ENCODE results near the gene BCL2L1. TPM values are rescaled to one million over a fixed set of nuclear protein-coding genes. Genes with fewer than 3 reads are reported as not detected.
"Not testable (repeated sequence)": the region's sequence is repeated elsewhere in the genome, so short reads cannot be mapped to it uniquely, and the experiment has no call there.

The BCL2L1 gene
- total RNA-seq, 2 donors from 2014 or later: 140 to 325 TPM

DNA sequence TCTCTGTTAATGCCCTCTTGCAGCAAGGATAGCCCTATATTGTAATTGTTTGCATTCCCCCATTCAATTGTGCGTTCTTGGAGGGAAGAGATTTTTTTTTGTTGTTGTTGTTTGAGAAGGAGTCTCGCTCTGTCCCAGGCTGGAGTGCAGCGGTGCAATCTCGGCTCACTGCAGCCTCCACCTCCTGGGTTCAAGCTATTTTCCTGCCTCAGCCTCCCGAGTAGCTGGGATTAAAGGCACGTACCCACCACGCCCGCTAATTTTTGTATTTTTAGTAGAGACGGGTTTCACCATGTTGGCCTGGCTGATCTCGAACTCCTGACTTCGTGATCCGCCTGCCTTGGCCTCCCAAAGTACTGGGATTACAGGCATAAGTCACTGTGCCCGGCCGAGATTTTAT is 24.4 kb upstream of the BCL2L1 start:
- H3K36me3 Mint-ChIP-seq; ATAC-seq; H3K9me3 Mint-ChIP-seq; H3K4me3 Mint-ChIP-seq; DNase-seq (ENCODE audit: low spot score); H3K4me1 Mint-ChIP-seq (ENCODE audit: low read depth in 2 of 2); H3K27ac Mint-ChIP-seq; H3K27me3 Mint-ChIP-seq: not testable (repeated sequence)

DNA sequence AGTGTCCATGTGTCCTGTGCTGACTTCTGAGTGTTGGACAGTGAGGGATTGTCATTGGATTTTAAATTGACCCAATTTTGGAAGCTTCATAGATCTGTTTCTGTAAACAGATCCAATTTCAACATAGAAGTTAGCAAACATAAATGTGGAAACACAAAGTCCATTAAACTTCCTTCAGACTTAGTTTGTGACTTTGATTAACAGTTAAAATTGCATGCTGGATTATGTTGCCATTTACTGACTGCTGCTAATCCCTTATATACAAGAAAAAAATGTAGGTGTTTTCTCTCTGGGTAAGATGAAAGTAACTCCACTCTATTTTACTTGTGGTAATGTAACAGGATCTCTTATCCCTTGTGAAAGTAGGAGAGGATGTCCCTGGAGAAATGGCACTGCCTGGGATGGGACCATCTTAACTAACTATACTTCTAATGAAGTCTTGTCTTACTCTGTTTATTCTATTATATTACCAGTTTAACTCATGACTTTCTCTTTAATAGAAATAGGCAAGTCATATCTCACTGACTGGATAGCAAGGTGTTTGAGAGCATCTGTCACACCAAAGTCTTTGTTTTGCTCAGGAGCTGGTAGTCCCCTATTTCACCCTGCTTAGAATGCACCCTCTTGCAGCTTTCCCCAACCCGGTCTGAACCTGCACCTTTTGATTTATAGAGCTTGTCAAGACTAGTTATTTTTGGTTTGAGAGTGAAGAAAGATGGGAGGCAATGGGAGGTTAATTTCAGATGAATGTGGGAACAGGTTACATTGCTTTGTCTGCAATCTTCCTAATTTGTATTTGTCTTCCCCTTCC is 23.6 kb upstream of the BCL2L1 start:
- ATAC-seq: no peak
- H3K27ac Mint-ChIP-seq: no peak overlapping the region
- no peaks in the 10 kb centered on the region for H3K27me3 Mint-ChIP-seq
- no peaks in the 10 kb centered on the region for H3K36me3 Mint-ChIP-seq
- H3K4me1 Mint-ChIP-seq (ENCODE audit: low read depth in 2 of 2): no peaks in the 10 kb centered on the region
- H3K4me3 Mint-ChIP-seq: no peak overlapping the region
- no peaks in the 10 kb centered on the region for H3K9me3 Mint-ChIP-seq
- no peak for DNase-seq (ENCODE audit: low spot score)

DNA sequence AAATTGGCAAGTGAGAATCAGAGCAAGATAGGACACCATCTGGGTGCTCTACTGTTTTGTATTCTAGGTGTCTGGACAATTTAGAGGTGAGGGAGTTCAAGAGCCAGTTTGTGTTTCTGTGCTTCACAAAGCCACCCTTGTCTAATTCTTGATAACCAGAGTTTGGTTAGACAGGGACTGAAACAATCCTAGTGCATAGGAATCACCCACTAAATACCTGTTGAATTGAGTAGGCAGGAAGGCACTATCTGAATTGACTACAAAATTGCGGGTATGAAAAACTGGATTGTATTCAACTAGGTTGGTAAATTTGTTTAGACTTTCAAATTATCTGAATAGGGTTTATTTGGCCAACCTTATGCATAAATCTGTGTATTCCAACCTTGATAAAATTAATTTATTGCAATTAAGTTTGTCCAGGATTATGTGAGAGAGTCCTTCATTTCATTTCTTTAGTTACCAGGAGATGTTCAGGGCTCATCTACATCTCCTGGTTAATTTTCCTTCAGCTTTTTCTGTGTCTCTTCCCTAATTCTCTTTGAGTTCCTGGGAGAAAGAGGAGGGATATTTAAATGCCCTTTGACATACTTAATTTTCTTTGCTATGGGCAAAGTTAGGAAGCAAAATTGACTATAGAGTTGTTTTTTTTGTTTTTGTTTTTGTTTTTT is 18.1 kb upstream of the BCL2L1 start:
- Mint-ChIP-seq H3K4me3 (no peak overlapping the region), H3K36me3 (no peaks in the 10 kb centered on the region), H3K27me3 (no peaks in the 10 kb centered on the region), H3K4me1 (ENCODE audit: low read depth in 2 of 2) (no peaks in the 10 kb centered on the region), H3K27ac (no peak overlapping the region), H3K9me3 (no peaks in the 10 kb centered on the region)
- no peak for ATAC-seq
- no peak for DNase-seq (ENCODE audit: low spot score)

DNA sequence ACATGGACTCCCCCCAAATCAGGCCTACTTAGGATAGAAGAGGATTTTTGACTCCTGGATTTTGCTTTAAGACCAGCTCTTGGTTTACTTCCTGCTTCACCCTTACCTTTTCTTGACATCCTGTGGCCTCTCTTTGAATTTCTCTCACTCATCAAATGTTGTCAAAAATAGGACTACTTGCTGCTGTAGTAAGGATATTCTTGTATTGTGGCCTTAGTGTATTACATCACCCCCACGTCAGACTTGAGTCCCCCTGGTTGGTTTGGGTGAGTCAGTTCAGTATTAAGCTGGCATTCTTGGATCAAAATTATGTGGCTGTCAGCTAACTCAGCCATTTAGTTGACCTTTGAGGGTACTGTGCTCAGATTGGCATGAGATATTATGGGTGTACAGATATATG is 17.5 kb upstream of the BCL2L1 start:
- H3K4me3 Mint-ChIP-seq: no peak overlapping the region

DNA sequence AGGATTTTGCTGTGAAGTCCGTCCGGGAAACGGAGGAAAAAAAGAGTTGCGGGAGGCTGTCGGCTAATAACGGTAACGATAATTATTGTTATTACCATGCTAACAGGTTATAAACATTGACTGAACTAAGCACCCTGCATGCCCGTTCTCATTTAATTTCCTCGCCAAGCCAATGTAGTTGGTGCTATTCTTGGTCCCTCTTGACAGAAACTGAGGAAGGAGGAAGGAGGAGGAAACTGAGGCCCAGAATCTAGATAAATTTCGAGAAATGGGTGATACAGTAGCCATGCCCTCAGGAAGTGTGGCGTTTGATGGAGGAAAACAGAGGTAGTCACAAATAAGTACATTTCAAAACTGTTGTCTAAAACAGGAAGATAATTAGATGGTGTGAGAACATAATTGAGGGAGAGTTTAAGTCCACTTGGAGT is 16.9 kb upstream of the BCL2L1 start:
- Mint-ChIP-seq H3K9me3 (no peaks in the 10 kb centered on the region), H3K4me3 (no peak overlapping the region), H3K27ac (no peak overlapping the region), H3K4me1 (ENCODE audit: low read depth in 2 of 2) (no peaks in the 10 kb centered on the region), H3K36me3 (no peaks in the 10 kb centered on the region), H3K27me3 (no peaks in the 10 kb centered on the region)
- DNase-seq (ENCODE audit: low spot score): no peak
- ATAC-seq: no peak

More for the DNA sequence above, 17.5 kb upstream of the BCL2L1 start:
- DNase-seq (ENCODE audit: low spot score) (no peak), ATAC-seq (peak in 1 of 2 donors; percentile 60)
- Mint-ChIP-seq H3K36me3 (no peaks in the 10 kb centered on the region), H3K4me1 (ENCODE audit: low read depth in 2 of 2) (no peaks in the 10 kb centered on the region), H3K27ac (no peak overlapping the region), H3K27me3 (no peaks in the 10 kb centered on the region), H3K9me3 (no peaks in the 10 kb centered on the region)

DNA sequence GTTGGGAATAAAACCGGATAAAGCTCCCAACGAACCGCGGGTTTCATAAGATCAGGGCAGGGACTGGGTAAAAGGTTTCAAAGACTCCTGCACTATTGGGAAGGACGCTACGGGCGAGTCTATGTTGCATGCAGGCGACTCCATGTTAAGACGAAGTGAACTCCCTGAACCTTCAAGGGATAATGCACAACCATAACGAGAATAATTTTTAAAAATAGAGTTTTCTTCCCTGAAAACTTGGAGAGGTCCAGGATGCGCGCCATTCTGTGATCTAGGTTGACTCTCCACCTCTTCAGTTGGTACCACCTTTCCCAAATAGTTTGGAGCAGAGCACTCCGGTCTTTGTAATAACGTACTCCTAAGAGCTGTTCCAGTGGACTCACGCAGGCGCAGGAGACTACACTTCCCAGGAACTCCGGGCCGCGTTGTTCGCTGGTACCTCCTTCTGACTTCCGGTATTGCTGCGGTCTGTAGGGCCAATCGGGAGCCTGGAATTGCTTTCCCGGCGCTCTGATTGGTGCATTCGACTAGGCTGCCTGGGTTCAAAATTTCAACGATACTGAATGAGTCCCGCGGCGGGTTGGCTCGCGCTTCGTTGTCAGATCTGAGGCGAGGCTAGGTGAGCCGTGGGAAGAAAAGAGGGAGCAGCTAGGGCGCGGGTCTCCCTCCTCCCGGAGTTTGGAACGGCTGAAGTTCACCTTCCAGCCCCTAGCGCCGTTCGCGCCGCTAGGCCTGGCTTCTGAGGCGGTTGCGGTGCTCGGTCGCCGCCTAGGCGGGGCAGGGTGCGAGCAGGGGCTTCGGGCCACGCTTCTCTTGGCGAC is 16.3 kb upstream of the BCL2L1 start, which contains the start of gene TPX2:
Gene TPX2 (plus strand): TSS at position 562 of the 821 bp plus-strand sequence. CDS start 18,187 bp downstream, outside the sequence.
- Mint-ChIP-seq H3K27ac (no peak within 1 kb of the TSS), H3K36me3 (no peaks in the 10 kb centered on the region), H3K27me3 (no peaks in the 10 kb centered on the region), H3K4me1 (ENCODE audit: low read depth in 2 of 2) (no peaks in the 10 kb centered on the region), H3K4me3 (no peak within 1 kb of the TSS), H3K9me3 (no peaks in the 10 kb centered on the region)
- ATAC-seq (peak; percentile 98 to 100), DNase-seq (ENCODE audit: low spot score) (peak; percentile 91)

DNA sequence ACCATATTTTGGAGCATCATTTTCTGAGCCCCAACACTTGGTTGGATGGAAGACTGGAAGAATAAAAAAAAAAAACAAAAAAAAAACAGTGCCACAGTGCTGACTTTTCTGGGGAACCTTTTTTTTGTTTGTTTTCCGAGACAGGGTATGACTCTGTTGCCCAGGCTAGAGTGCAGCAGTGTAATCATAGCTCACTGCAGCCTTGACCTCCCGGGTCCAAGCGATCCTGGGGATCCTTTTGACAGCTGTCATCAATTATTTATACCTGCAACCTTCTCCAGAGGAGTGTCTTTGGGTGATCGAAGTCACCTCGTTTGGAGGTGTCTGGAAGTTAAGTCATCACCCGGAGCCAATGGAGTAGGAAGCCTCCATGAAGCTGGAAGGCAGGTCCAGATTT is 8.7 kb upstream of the BCL2L1 start:
- no peak for DNase-seq (ENCODE audit: low spot score)
- Mint-ChIP-seq H3K4me1 (ENCODE audit: low read depth in 2 of 2) (no peaks in the 10 kb centered on the region), H3K9me3 (no peaks in the 10 kb centered on the region), H3K36me3 (no peaks in the 10 kb centered on the region), H3K27ac (no peak overlapping the region), H3K27me3 (no peaks in the 10 kb centered on the region), H3K4me3 (no peak overlapping the region)
- no peak for ATAC-seq

DNA sequence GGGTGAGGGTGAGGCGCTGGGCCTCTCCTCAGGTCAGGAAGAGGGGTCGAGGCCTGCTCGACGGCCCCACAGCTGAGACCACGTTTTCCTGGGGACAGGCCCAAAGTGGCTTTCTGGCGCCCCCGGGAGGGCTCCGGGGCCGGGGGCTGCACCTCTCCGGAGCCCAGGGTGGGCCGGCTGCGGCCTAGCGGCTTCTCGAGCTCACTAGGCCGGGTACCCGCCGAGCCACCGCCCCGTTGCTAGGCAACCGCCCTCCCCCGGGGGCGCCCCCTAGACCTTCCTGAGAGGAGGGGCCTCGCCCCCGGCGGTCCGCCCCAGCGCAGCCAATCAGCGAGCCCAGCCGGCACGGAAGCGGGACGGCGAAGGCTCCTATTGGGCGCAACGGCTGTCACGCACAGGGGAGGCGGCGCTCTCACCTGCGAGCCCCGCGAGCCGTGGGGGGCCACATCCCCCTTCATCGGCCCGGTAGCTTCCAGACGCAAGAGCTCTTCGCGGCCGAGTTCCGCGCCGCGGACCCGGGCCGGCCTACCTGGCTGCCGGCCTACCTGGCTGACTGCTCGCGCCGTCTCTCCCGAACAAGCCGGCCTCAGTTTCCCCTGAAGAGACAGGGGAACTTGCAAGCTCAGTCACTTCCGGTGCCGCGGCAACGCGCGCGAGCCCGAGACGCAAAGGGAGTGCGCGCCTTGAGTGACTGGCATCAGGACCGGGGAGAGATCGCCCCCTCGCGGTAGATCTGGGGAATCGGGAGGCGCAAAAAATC is 831 bp upstream of the BCL2L1 start:
- ATAC-seq (peak; percentile 95 to 96), DNase-seq (ENCODE audit: low spot score) (peak; percentile 100)
- H3K36me3 Mint-ChIP-seq: peaks cover 34% of the 10 kb centered on the region
- peak overlapping the region; percentile 98 for H3K4me3 Mint-ChIP-seq
- peaks cover 11 to 29% of the 10 kb centered on the region in 2 donors for H3K4me1 Mint-ChIP-seq (ENCODE audit: low read depth in 2 of 2)
- peak overlapping the region; percentile 86 to 99 for H3K27ac Mint-ChIP-seq
- no peaks in the 10 kb centered on the region for H3K27me3 Mint-ChIP-seq
- no peaks in the 10 kb centered on the region for H3K9me3 Mint-ChIP-seq

DNA sequence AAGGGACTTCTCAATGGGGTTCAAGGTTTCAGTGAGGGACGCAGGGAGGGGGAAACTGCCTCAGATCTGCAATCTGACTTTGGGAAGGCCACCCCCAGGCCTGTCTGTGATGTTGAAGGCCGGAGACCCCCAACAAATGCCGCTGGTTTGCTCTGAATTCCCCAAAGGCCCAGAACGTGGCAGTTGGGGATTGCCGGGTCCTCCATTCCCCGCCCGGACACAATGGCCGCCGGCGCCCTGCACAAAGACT is 326 bp upstream of the BCL2L1 start:
- ATAC-seq: no peak
- H3K4me3 Mint-ChIP-seq: peak overlapping the region; percentile 98
- no peaks in the 10 kb centered on the region for H3K27me3 Mint-ChIP-seq
- H3K36me3 Mint-ChIP-seq: peaks cover 35% of the 10 kb centered on the region
- H3K9me3 Mint-ChIP-seq: no peaks in the 10 kb centered on the region
- peaks cover 12 to 33% of the 10 kb centered on the region in 2 donors for H3K4me1 Mint-ChIP-seq (ENCODE audit: low read depth in 2 of 2)
- DNase-seq (ENCODE audit: low spot score): no peak
- peak overlapping the region; percentile 86 to 99 for H3K27ac Mint-ChIP-seq

DNA sequence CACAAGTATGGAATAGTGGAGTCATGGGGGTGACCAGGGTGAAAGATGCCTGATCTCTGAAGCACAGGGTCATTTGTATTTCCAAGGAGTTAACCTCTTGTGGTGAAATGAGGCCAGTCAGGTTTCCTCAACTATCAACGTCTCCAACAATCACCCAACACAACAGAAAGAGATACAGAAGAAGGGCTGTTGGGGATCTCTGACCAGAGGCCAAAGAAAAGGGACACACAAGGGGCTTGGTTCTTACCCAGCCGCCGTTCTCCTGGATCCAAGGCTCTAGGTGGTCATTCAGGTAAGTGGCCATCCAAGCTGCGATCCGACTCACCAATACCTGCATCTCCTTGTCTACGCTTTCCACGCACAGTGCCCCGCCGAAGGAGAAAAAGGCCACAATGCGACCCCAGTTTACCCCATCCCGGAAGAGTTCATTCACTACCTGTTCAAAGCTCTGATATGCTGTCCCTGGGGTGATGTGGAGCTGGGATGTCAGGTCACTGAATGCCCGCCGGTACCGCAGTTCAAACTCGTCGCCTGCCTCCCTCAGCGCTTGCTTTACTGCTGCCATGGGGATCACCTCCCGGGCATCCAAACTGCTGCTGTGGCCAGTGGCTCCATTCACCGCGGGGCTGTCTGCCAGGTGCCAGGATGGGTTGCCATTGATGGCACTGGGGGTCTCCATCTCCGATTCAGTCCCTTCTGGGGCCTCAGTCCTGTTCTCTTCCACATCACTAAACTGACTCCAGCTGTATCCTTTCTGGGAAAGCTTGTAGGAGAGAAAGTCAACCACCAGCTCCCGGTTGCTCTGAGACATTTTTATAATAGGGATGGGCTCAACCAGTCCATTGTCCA is 1.0 kb downstream of the BCL2L1 start:
- ATAC-seq (no peak), DNase-seq (ENCODE audit: low spot score) (peak; percentile 62)
- peak overlapping the region; percentile 86 to 99 for H3K27ac Mint-ChIP-seq
- H3K27me3 Mint-ChIP-seq: no peaks in the 10 kb centered on the region
- H3K4me3 Mint-ChIP-seq: peak overlapping the region; percentile 98
- H3K4me1 Mint-ChIP-seq (ENCODE audit: low read depth in 2 of 2): peaks cover 23 to 46% of the 10 kb centered on the region in 2 donors
- peaks cover 49% of the 10 kb centered on the region for H3K36me3 Mint-ChIP-seq
- H3K9me3 Mint-ChIP-seq: no peaks in the 10 kb centered on the region

DNA sequence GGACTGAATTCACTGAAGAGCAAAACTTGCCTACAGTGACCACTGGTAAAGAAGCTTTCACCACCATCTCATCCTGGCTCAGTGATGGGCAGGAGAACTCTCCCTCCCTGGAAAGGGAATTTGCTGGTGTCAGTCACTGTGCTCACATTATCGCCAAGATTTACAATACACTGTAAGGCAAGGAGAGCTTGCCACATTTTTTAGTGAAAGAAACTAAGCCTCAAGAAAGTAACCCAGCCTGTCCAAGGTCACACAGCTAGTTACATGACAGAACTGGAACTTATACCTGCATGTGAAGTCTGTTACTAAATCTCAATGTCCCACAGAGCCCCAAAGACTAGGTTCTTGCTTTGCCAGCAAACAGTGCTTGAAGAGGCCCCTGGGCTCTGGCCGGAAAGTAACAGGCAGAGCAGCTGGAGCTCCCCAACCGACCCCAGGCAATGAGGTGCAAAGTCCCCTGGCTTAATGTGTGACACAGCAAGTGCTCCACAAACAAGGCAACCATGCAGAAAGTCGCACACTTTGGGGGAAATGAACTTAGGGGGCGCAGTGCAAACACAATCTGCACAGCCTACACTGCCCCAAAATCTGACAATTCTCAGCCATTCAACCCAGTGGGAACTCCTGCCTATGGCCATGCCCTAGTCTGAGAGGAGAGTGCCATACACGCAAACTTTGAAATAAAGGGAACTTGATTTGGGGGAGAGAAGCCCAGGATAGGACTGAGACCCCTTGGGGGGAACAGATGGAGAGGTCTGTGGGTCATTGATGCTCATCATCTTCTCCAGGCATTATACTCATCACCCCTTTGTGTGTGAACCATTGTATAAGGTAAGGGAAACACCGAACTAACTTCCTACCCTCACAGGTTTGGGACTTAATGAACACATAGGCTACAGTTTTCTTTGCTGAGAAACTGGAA is 1.9 kb downstream of the BCL2L1 start:
- Mint-ChIP-seq H3K27ac (peak overlapping the region; percentile 86 to 99), H3K9me3 (no peaks in the 10 kb centered on the region), H3K36me3 (peaks cover 57% of the 10 kb centered on the region), H3K27me3 (no peaks in the 10 kb centered on the region), H3K4me3 (peak overlapping the region; percentile 98), H3K4me1 (ENCODE audit: low read depth in 2 of 2) (peaks cover 30 to 55% of the 10 kb centered on the region in 2 donors)
- DNase-seq (ENCODE audit: low spot score) (peak; percentile 73), ATAC-seq (no peak)
